Activated T-cell treated with anti-CD3 and anti-CD28 coated beads, Interleukin-2, amount 50 U/mL, for 72 hours (primary cell): ENCODE measurements around the gene RBBP4. TPM values are rescaled to one million over a fixed set of nuclear protein-coding genes. Genes with fewer than 3 reads are reported as not detected.

Experiments used
- ATAC-seq, 2 donors: fragments of 150-1000 bp; cut with Tn5 transposase; replicated peaks in 1 of 2; 2 replicates each; pipeline ENCODE4 v1.10.0; 2021; ENCODE audit warnings: moderate library complexity in 2 of 2, mild to moderate bottlenecking in 1 of 2
- DNase-seq, 2 donors: peaks; one replicate each; pipeline ENCODE4 v3.0.0; 2021 to 2022; ENCODE audit warnings: mixed read lengths in 1 of 2
- H3K27ac Mint-ChIP-seq: one replicate; pipeline ENCODE4 v1.8.0; 2022; ENCODE audit warnings: mild to moderate bottlenecking, moderate library complexity, mixed read lengths
- H3K27me3 Mint-ChIP-seq: one replicate; pipeline ENCODE4 v1.8.0; 2022; ENCODE audit warnings: low read depth, mixed read lengths
- H3K36me3 Mint-ChIP-seq, 2 donors: one replicate each; pipeline ENCODE4 v1.8.0; 2022; ENCODE audit warnings: mixed read lengths in 2 of 2, mild to moderate bottlenecking in 1 of 2; ENCODE audit not compliant: insufficient read depth in 2 of 2
- H3K4me1 Mint-ChIP-seq: one replicate; pipeline ENCODE4 v1.8.0; 2022; ENCODE audit warnings: low read depth, mixed read lengths
- H3K4me3 Mint-ChIP-seq, 2 donors: one replicate each; pipeline ENCODE4 v1.8.0; 2022; ENCODE audit warnings: mild to moderate bottlenecking in 2 of 2, mixed read lengths in 2 of 2, moderate library complexity in 2 of 2
- H3K9me3 Mint-ChIP-seq, 2 donors: one replicate each; pipeline ENCODE4 v1.8.0; 2022; ENCODE audit warnings: mixed read lengths in 2 of 2
- total RNA-seq, 2 donors: library from RNA; stranded (reverse); gene quantifications; one replicate each; pipeline ENCODE4 v1.2.3, GENCODE V29; 2022

RBBP4 gene
- total RNA-seq, 2 donors from 2014 or later: 252 to 274 TPM

GRCh38 chr1:32725615-32725982 is 74.6 kb downstream of the RBBP4 start:
- H3K27me3 Mint-ChIP-seq: peaks cover 19% of the 10 kb centered on the region
- no peak overlapping the region for H3K4me3 Mint-ChIP-seq
- H3K4me1 Mint-ChIP-seq: peaks cover 19% of the 10 kb centered on the region
- no peaks in the 10 kb centered on the region for H3K36me3 Mint-ChIP-seq
- DNase-seq (no peak), ATAC-seq (no peak)
- H3K27ac Mint-ChIP-seq: no peak overlapping the region
- H3K9me3 Mint-ChIP-seq: no peaks in the 10 kb centered on the region

GRCh38 chr1:32727876-32728275 is 76.9 kb downstream of the RBBP4 start:
- no peaks in the 10 kb centered on the region for H3K9me3 Mint-ChIP-seq
- peaks cover 14% of the 10 kb centered on the region for H3K27me3 Mint-ChIP-seq
- ATAC-seq: no peak
- no peaks in the 10 kb centered on the region for H3K36me3 Mint-ChIP-seq
- peaks cover 19% of the 10 kb centered on the region for H3K4me1 Mint-ChIP-seq
- H3K27ac Mint-ChIP-seq: no peak overlapping the region
- no peak for DNase-seq
- H3K4me3 Mint-ChIP-seq: no peak overlapping the region

GRCh38 chr1:32728413-32729077 is 77.5 kb downstream of the RBBP4 start:
- Mint-ChIP-seq H3K27me3 (peaks cover 14% of the 10 kb centered on the region), H3K36me3 (no peaks in the 10 kb centered on the region), H3K9me3 (no peaks in the 10 kb centered on the region), H3K27ac (no peak overlapping the region), H3K4me3 (no peak overlapping the region), H3K4me1 (peaks cover 19% of the 10 kb centered on the region)
- ATAC-seq (no peak), DNase-seq (no peak)

- Mint-ChIP-seq H3K4me1 (peaks cover 19% of the 10 kb centered on the region), H3K36me3 (no peaks in the 10 kb centered on the region), H3K27me3 (peaks cover 14% of the 10 kb centered on the region), H3K27ac (no peak overlapping the region), H3K4me3 (no peak overlapping the region), H3K9me3 (no peaks in the 10 kb centered on the region)
- DNase-seq (no peak), ATAC-seq (no peak)
Observed at GRCh38 chr1:32729254-32730046, 78.4 kb downstream of the RBBP4 start.

GRCh38 chr1:32733582-32734321 is 82.7 kb downstream of the RBBP4 start:
- ATAC-seq: no peak
- DNase-seq: no peak
- H3K4me1 Mint-ChIP-seq: no peaks in the 10 kb centered on the region
- H3K27me3 Mint-ChIP-seq: peaks cover under 1% of the 10 kb centered on the region
- no peaks in the 10 kb centered on the region for H3K9me3 Mint-ChIP-seq
- H3K36me3 Mint-ChIP-seq: no peaks in the 10 kb centered on the region
- H3K27ac Mint-ChIP-seq: no peak overlapping the region
- no peak overlapping the region for H3K4me3 Mint-ChIP-seq

Other genes starting within 250 kb of the RBBP4 start
- gene ZBTB8B, start 186.1 kb upstream of the RBBP4 start, total RNA-seq: not detected
- 1 to 10 TPM in 1 of 2 donors, under 1 TPM in 1; 0.56 to 1.8 TPM for gene ZBTB8A, start 111.8 kb upstream of the RBBP4 start, total RNA-seq
- 10 to 100 TPM; 61.2 to 77.4 TPM for gene ZBTB8OS, start 658 bp upstream of the RBBP4 start, total RNA-seq
- not detected for gene SYNC, start 51.6 kb downstream of the RBBP4 start, total RNA-seq
- gene YARS1, start 166.2 kb downstream of the RBBP4 start, total RNA-seq: 100 to 1,000 TPM; 341 to 388 TPM
- 10 to 100 TPM; 45.5 to 52.9 TPM for gene S100PBP, start 166.4 kb downstream of the RBBP4 start, total RNA-seq
- gene FNDC5, start 219.7 kb downstream of the RBBP4 start, total RNA-seq: not detected
- gene HPCA, start 235.3 kb downstream of the RBBP4 start, total RNA-seq: under 1 TPM in 1 of 2 donors, not detected in 1; 0.36 TPM